Measurements from ENCODE around the gene RPS6KA3. TPM values are rescaled to one million over a fixed set of nuclear protein-coding genes. Genes with fewer than 3 reads are reported as not detected.

RPS6KA3 gene
- total RNA-seq, 1 experiment from 2014 or later = 9.2 TPM

DNA sequence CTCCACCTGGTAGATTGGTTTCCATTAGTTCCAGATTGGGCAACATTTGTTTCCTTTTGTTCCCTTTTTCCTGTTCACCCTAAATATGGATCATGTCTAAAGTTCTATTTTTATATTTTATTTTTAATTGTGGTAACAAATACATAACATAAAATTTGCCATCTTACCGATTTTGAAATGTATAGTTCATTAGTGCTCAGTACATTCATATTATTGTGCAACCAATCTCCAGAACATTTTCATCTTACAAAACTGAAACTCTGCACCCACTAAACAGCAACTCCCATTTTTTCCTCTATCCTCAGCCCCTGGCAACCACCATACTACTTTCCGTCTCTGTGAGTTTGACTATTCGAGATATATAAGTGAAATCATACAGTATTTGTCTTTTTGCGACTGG is 14.2 kb upstream of the RPS6KA3 start:
- no peak overlapping the region for H3K4ac ChIP-seq (ENCODE audit: low read depth, low read length)
- H3T11ph ChIP-seq (ENCODE audit: low read length) = no peak overlapping the region
- H3K56ac ChIP-seq (ENCODE audit: insufficient read length, low read depth, low read length) = no peak overlapping the region
- no peak overlapping the region for H2AFZ ChIP-seq (ENCODE audit: low read length)
- peaks cover 32% of the 10 kb centered on the region for H3K9me3 ChIP-seq (ENCODE audit: control insufficient read depth, low read depth, low read length)
- no peak overlapping the region for H4K5ac ChIP-seq (ENCODE audit: insufficient read length, low read depth, low read length)
- H3K4me1 ChIP-seq (ENCODE audit: insufficient read depth, low read length) = no peaks in the 10 kb centered on the region
- H3K79me1 ChIP-seq (ENCODE audit: insufficient read depth, low read depth, low read length, poor library complexity, severe bottlenecking) = no peaks in the 10 kb centered on the region
- H3K4me1 Mint-ChIP-seq = no peaks in the 10 kb centered on the region
- no peak overlapping the region for H3K23ac ChIP-seq (ENCODE audit: insufficient read length, low read depth, low read length)
- no CpG with 5 or more reads among the region's 4 CpGs for WGBS (ENCODE audit: extremely low coverage, insufficient read length, low lambda C conversion rate)
- TF ChIP-seq, protein P1, sequence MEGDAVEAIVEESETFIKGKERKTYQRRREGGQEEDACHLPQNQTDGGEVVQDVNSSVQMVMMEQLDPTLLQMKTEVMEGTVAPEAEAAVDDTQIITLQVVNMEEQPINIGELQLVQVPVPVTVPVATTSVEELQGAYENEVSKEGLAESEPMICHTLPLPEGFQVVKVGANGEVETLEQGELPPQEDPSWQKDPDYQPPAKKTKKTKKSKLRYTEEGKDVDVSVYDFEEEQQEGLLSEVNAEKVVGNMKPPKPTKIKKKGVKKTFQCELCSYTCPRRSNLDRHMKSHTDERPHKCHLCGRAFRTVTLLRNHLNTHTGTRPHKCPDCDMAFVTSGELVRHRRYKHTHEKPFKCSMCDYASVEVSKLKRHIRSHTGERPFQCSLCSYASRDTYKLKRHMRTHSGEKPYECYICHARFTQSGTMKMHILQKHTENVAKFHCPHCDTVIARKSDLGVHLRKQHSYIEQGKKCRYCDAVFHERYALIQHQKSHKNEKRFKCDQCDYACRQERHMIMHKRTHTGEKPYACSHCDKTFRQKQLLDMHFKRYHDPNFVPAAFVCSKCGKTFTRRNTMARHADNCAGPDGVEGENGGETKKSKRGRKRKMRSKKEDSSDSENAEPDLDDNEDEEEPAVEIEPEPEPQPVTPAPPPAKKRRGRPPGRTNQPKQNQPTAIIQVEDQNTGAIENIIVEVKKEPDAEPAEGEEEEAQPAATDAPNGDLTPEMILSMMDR (conservative IDR thresholded peaks at IDR 0.05) = no peak
- H2BK15ac ChIP-seq (ENCODE audit: low read depth, low read length) = no peak overlapping the region
- H2BK12ac ChIP-seq (ENCODE audit: insufficient read length, low read depth, low read length) = no peak overlapping the region
- no peak overlapping the region for H3K4me3 Mint-ChIP-seq
- H3K23me2 ChIP-seq (ENCODE audit: insufficient read length, low read depth, low read length, poor library complexity, severe bottlenecking) = no peaks in the 10 kb centered on the region
- no peak overlapping the region for H3K4me2 ChIP-seq (ENCODE audit: insufficient read depth, insufficient read length, low read length)
- H4K20me1 ChIP-seq (ENCODE audit: control insufficient read depth, insufficient read depth, insufficient read length) = no peaks in the 10 kb centered on the region
- no peak overlapping the region for H2BK120ac ChIP-seq (ENCODE audit: low read depth, low read length, poor library complexity, severe bottlenecking)
- H3K27me3 Mint-ChIP-seq (ENCODE audit: low read depth) = peaks cover 32% of the 10 kb centered on the region
- no peak overlapping the region for H3K18ac ChIP-seq (ENCODE audit: insufficient read length, low read depth, low read length)
- no peak overlapping the region for H2BK5ac ChIP-seq (ENCODE audit: insufficient read length, low read length)
- no peak for DNase-seq
- H4K8ac ChIP-seq (replicated peaks; ENCODE audit: insufficient read length, low read depth, low read length) = no peak overlapping the region
- no peak overlapping the region for H3K27ac Mint-ChIP-seq
- H4K91ac ChIP-seq (ENCODE audit: insufficient read length, low read depth, low read length) = no peak overlapping the region
- no peaks in the 10 kb centered on the region for H3K79me2 ChIP-seq (ENCODE audit: insufficient read depth, low read length)
- no peaks in the 10 kb centered on the region for H3K27me3 ChIP-seq (ENCODE audit: insufficient read depth, low read length)
- no peak overlapping the region for H3K27ac ChIP-seq (ENCODE audit: insufficient read length, low read depth, low read length)
- peaks cover 0 to 2% (median 2%) of the 10 kb centered on the region in 3 experiments; a peak in 4 of 7 replicates for H3K36me3 Mint-ChIP-seq (ENCODE audit: insufficient read depth in 1 of 3, low read depth in 3 of 3)
- H2AK5ac ChIP-seq (ENCODE audit: insufficient read length, low read length) = no peak overlapping the region
- no peak overlapping the region for H2BK20ac ChIP-seq (ENCODE audit: low read depth, low read length, poor library complexity, severe bottlenecking)
- no peak overlapping the region for H3K9ac ChIP-seq (ENCODE audit: extremely low read depth, insufficient read length, low read length)
- H3K9me3 Mint-ChIP-seq = peaks cover 75% of the 10 kb centered on the region in 2 experiments
- H3K14ac ChIP-seq (ENCODE audit: insufficient read depth, low read length) = no peak overlapping the region
